Stimulated activated CD8-positive, alpha-beta memory T cell treated with anti-CD3 and anti-CD28 coated beads, Interleukin-7, amount 100 ng/mL, for 1 hour (primary cell): ENCODE measurements around the gene SBSN.

Experiments
- DNase-seq, 2 donors: peaks; one replicate each; pipeline ENCODE4 v3.0.0-alpha.2; 2020; ENCODE audit warnings: low read depth in 2 of 2

SBSN gene

GRCh38 chr19:35528218-35529038, at the start of gene SBSN:
Gene SBSN (minus strand): TSS chr19:35528311. CDS start chr19:35528281, 30 bp downstream.
- no peak for DNase-seq

DNA sequence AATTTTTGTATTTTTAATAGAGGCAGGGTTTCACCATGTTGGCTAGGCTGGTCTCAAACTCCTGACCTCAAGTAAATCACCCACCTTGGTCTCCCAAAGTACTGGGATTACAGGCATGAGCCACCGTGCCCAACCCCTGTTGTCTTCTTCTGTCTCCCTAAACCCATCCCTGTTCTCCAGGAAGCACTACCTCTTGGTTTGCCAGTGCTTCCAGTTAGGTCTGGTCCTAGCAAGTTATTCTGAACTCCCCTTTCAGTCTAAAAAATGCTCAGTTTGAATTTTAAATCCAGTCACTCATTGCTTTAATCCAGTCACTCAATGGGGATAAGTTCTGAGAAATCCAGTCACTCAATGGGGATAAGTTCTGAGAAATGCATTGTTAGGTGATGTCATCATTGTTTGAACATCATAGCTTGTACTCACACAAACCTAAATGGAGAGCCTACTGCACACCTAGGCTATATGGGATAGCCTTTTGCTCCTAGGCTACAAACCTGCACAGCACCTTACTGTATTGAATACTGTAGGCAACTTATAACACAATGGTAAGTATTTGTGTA, 43.4 kb upstream of the SBSN start:
- DNase-seq: no peak

GRCh38 chr19:35569281-35569781, 41.2 kb upstream of the SBSN start:
- DNase-seq: no peak

DNA sequence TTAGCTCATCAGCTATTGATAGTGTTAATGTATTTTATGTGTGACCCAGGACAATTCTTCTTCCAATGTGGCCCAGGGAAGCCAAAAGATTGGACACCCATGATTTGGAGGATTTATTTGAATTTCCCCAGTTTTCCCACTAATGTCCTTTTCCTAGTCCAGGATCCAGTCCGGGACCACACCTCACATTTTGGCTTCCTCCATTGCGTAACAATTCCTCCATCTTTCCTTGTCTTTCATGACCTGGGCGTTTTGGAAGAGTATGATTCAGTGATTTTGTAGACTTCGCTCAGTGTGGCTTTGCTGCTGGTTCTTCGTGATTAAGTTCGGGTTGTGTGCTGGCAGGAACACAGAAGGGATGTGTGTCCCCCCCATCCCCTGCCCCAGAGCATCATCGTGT, 38.6 kb upstream of the SBSN start:
- DNase-seq: no peak

DNA sequence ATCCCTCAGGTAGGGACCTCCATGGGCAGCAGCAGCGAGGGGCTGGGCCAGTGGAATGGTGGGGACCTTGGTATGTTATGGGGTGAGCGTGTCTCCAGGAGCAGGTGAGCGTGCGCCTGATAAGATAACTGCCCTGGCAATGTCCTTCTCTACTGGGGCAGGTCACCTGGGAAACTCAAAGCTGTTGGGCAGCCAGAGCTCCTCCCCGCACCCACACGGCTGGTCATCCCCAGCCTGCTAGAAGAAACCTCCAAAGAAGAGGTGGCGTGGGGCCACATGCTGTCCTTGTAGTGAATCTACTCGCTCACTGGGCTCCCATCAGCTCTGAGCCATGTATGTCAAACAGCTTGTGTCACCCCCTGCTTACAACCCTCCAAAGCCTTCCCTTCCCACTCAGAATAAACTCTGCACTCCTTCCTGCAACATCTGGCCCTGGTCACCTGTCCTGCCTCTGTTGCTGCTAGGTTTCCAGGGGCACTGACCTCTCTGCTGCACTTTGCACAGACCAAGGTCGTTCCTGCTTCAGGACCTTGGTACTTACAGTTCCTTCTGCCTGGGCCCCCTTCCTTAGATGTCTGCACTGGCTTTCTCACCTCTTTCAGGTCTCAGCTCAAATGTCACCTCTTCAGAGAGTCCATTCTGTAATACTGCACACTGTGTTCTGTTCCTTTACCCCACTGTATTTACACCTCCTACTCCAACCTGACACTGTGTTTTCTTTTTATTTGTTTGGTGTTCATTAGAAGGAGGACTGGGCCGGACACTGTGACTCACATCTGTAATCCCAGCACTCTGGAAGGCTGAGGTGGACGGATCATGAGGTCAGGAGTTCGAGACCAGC, 37.1 kb upstream of the SBSN start:
- no peak for DNase-seq

GRCh38 chr19:35563207-35563829, 35.2 kb upstream of the SBSN start, which contains the start of gene ATP4A:
Gene ATP4A (minus strand): TSS chr19:35563658. CDS start chr19:35563629, 29 bp downstream.
- DNase-seq: no peak

DNA sequence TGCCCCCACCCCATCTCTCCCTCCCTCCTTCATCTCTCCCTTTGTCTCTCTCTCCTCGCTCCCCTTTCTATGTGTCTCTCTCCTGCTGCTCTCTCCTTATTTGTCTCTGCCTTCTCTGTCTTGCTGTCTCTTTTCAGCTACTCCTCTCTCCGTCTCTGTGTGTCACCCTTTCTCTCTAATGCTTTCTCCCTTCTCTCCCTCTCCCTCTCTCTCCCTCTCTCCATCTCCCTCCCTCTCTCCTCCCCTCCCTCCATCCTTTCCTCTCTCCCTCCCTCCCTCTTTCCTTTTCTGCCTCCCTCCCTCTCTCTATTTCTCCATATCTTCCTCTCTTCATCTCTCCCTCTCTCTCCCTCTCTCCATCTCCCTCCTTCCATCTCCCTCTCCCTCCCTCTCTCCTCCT, 34.7 kb upstream of the SBSN start:
- no peak for DNase-seq

DNA sequence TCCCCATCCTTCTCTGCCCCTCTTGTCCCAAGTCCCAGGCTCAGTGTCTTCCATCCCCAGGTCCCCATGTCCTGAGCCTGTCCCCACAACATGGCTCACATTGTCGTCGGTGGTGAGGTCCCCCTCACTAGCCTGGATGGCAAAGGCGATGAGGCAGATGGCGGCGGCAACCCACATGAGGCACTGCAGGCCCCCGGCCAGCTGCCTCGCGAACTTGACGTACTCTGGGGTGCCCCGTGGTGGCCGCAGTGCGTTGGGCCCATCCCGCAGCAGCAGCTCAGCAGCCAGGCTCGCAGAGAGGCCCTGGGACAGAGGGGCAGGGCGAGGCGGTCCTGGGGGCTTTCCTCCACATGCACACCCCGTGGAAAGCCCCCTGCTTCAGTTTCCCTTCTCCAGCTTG, 34.2 kb upstream of the SBSN start:
- DNase-seq: no peak

DNA sequence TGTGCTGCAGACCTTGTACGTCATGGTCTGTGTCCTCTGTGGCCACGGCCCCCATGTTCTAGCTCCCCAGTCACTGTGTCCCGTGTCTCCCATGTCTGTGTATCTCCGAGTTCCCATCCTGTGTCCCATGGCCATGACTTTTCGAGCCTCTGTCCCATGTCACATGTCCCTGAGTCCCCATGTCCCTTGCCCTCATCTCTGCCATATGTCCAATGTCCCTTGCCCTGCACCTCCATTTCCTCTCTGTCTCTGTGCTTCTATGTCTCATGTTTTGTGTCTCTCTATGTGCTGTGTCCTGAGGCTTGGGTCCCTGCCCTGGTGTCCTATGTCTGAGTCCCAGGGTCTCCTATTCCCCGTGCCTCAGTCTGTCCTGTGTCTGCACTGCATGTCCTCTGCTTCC, 33.3 kb upstream of the SBSN start:
- no peak for DNase-seq

GRCh38 chr19:35560677-35561076, 32.6 kb upstream of the SBSN start:
- DNase-seq: no peak

DNA sequence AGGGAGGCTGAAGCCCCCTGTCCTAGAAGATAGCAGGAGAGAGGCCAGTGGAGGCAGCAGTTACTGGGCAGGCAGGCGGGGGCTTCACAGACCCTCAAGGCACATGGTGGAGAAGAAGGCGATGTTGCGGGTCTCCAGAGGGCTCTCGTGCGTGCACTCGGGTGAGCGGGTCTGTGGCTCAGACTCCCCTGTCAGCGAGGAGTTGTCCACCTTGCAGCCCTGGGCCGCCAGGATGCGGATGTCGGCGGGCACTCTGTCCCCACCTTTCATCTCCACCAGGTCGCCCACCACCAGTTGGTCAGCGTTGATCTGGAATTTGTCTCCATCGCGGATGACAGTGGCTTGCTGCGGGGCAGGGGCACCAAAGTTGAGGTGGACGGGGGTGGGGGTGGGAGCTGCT, 32.2 kb upstream of the SBSN start:
- DNase-seq: no peak

GRCh38 chr19:35559781-35560180, 31.7 kb upstream of the SBSN start:
- no peak for DNase-seq

- no peak for DNase-seq
These were observed 31.2 kb upstream of the SBSN start for GRCh38 chr19:35559281-35559659.

- no peak for DNase-seq
These were observed 30.5 kb upstream of the SBSN start for GRCh38 chr19:35558400-35559280.

DNA sequence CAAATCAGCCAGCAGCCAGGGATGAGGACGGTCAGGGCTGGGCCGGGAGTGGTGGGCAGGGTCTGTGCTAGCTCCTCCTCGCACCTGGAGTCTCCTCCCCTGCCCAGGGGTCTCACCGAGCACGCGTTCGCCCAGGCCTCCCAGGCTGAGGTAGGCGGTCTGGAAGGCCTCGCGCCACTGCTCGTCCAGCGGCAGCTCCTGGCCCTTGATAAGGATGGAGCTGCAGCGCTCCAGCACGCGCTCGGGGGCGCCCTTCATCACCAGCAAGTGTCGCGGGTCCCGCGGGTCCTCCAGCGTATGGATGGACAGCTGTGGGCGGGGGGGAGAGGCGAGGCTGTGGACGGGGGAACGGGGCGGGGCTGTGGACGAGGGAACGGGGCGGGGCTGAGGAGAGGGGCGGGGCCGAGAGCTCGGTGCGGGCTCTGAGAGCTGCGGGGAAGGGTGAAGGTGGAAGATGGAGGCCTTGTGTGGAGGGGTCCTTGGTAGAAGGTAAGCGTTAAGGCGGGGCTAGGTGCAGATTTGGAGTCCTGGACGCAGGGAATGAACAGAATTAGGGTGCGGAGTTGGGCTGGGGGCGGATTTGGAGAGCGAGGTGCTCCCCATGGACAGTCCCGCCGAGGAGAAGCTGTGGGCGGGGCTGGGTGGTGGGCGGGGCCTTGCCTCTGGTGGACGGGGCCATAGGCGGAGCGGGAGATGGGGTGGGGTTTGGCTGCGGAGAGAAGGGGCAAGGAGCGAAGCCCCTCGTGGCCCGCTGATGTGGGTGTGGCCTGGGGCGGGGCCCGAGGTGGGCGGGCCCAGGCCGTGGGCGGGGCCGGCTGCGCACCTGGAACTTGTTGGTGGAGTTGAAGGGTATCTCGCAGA, 29.7 kb upstream of the SBSN start:
- DNase-seq: peak in 1 of 2 donors; percentile 31

GRCh38 chr19:35556846-35557538, 28.9 kb upstream of the SBSN start:
- DNase-seq: no peak

DNA sequence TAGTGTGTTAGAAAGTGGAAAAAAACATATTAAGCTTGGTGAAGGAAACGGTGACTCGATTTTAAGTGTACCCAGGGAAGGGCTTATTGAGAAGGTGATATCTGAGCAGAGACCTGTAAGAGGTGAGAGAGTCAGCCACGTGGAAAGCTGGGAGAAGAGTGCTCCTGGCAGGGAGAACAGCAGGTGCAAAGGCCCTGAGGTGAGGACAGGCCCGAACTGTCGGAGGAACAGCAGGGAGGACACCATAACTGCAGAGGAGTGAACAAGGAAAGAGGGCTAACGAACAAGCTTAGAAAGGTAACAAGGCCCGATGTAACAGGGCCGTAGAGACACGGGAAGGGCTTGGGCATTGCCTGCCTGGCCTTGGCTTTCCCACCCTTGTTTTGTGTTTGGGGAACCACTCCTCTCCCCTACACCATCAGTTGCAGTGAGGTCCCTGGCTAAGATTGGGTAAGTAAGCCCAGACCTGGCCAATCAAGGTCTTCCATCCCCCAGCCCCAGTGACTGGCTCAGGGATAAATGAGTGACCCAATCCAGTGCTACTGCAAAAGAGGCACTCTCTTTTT, 28.0 kb upstream of the SBSN start:
- DNase-seq: no peak

DNA sequence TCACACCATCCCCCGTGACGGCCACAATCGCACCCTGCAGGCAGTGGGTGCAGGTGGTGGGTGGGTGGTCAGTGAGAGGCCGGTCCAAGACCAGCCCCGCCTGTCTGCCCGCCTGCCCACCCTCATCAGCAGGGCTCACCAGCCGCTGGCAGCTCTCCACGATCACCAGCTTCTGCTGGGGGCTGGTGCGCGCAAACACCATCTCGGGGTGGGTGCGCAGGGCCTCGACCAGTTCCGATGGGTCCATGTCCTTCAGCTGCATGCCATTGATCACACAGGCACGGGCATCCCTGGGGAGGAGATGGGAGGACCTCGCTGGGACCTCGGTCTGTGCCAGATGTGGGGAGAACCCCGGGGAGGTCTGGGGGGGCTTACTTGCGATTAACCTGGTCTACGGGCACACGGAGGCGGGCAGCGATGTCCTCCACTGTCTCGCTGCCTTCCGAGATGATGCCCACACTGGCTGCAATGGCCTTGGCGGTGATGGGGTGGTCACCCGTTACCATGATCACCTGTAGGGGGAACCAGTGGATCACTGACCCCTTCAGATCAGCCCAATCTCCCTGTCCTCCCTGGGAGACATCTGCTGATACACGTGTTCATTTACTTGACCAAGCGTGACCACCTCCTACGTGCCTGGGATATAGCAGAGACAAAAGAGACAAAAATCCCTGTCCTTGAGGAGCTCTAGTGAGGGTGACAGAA, 27.3 kb upstream of the SBSN start:
- DNase-seq: no peak
